ENCODE measurements around the gene NPRL2. TPM values are rescaled to one million over a fixed set of nuclear protein-coding genes. Genes with fewer than 3 reads are reported as not detected.

Gene NPRL2
- total and polyA plus RNA-seq, 2 of the 13 experiments (the other 11 are each of a cell fraction or from before 2014, with no cell fraction given) = 30.6 to 51.4 TPM

DNA sequence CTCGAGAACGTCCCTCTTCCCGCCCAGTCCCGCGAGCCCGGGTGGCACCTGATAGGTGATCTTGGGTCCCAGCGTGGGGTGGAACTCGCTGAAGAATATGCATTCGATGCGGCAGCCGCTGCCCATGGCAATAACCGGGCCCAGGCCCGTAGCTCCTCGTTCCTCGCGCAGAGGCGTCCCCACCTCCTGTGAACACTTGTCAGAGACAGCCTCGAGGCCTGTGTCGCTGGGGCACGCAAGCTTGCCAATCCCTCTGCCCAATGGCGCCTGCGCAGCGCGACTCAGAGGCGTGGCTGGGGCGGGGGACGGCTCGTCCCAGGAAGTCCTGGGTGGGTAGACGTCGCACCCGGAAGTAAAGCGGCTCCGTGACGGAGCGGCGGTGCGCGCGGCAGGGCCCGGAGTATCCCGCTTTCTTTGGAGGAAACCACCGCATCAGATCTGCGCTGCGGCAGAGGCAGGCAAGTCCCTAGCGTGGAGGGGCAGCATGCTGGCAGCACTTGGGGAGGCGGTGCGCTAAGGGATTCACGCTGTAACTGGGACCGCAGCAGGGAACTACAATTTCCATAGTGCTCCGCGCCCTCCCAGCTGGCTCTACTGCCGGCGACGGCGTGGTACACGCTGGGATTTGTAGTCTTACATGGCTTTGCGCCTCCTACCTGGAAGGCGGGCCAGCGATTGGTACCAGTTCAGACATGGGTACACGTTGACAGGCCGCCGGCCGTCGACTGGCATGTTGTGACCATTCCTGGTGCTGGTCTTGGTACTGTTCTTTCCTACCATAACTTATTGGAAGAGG is at the start of gene NPRL2, which contains the start of gene CYB561D2 (continued):
- TF ChIP-seq SNAI1 (CRISPR knock-in tag; IDR thresholded peaks at IDR 0.05; ENCODE audit: borderline replicate concordance) (peak; percentile 88; the same call in 1 of the 2 replicates), MYC (CRISPR knock-in tag; IDR thresholded peaks at IDR 0.05; ENCODE audit: borderline replicate concordance) (peak; percentile 87), HNF4A (CRISPR knock-in tag; IDR thresholded peaks at IDR 0.05) (no peak), ZNF816 (CRISPR knock-in tag; IDR thresholded peaks at IDR 0.05; ENCODE audit: borderline replicate concordance) (peak; percentile 84; the same call in 1 of the 2 replicates), STAT5B (CRISPR knock-in tag; IDR thresholded peaks at IDR 0.05) (0 out of 2 replicates have a peak, but pooled peaks have one; percentile 13), JARID2 (CRISPR knock-in tag; IDR thresholded peaks at IDR 0.05; ENCODE audit: insufficient replicate concordance) (no peak), MXD4 (CRISPR knock-in tag; IDR thresholded peaks at IDR 0.05) (peak; percentile 94), NFKBIZ (CRISPR knock-in tag; IDR thresholded peaks at IDR 0.05) (peak; percentile 88), ZNF501 (CRISPR knock-in tag; IDR thresholded peaks at IDR 0.05) (peak; percentile 98), REL (CRISPR knock-in tag; conservative IDR thresholded peaks at IDR 0.05) (peak; percentile 92), ZNF577 (CRISPR knock-in tag; IDR thresholded peaks at IDR 0.05; ENCODE audit: borderline replicate concordance, low read depth) (peak; percentile 96; the same call in 1 of the 2 replicates), ZNF709 (CRISPR knock-in tag; IDR thresholded peaks at IDR 0.05) (peak; percentile 79), ZBTB3 (CRISPR knock-in tag; IDR thresholded peaks at IDR 0.05; ENCODE audit: borderline replicate concordance, low read depth) (0 out of 2 replicates have a peak, but pooled peaks have one; percentile 68), RNF2 (conservative IDR thresholded peaks at IDR 0.05; ENCODE audit: low read depth) (peak; percentile 99)
- TF ChIP-seq, protein P1, sequence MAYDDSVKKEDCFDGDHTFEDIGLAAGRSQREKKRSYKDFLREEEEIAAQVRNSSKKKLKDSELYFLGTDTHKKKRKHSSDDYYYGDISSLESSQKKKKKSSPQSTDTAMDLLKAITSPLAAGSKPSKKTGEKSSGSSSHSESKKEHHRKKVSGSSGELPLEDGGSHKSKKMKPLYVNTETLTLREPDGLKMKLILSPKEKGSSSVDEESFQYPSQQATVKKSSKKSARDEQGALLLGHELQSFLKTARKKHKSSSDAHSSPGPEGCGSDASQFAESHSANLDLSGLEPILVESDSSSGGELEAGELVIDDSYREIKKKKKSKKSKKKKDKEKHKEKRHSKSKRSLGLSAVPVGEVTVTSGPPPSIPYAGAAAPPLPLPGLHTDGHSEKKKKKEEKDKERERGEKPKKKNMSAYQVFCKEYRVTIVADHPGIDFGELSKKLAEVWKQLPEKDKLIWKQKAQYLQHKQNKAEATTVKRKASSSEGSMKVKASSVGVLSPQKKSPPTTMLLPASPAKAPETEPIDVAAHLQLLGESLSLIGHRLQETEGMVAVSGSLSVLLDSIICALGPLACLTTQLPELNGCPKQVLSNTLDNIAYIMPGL (CRISPR knock-in tag; IDR thresholded peaks at IDR 0.05; ENCODE audit: borderline replicate concordance in 1 of 2, low read depth in 1 of 2) = peak; percentile 53 to 80; a peak in 2 of 4 replicates
- TF ChIP-seq, protein P2, sequence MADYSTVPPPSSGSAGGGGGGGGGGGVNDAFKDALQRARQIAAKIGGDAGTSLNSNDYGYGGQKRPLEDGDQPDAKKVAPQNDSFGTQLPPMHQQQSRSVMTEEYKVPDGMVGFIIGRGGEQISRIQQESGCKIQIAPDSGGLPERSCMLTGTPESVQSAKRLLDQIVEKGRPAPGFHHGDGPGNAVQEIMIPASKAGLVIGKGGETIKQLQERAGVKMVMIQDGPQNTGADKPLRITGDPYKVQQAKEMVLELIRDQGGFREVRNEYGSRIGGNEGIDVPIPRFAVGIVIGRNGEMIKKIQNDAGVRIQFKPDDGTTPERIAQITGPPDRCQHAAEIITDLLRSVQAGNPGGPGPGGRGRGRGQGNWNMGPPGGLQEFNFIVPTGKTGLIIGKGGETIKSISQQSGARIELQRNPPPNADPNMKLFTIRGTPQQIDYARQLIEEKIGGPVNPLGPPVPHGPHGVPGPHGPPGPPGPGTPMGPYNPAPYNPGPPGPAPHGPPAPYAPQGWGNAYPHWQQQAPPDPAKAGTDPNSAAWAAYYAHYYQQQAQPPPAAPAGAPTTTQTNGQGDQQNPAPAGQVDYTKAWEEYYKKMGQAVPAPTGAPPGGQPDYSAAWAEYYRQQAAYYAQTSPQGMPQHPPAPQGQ (CRISPR knock-in tag; IDR thresholded peaks at IDR 0.05; ENCODE audit: borderline replicate concordance) = no peak
- TF ChIP-seq, protein P3, sequence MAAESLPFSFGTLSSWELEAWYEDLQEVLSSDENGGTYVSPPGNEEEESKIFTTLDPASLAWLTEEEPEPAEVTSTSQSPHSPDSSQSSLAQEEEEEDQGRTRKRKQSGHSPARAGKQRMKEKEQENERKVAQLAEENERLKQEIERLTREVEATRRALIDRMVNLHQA (CRISPR knock-in tag; IDR thresholded peaks at IDR 0.05) = 0 out of 2 replicates have a peak, but pooled peaks have one; percentile 26
- TF ChIP-seq, protein P4, sequence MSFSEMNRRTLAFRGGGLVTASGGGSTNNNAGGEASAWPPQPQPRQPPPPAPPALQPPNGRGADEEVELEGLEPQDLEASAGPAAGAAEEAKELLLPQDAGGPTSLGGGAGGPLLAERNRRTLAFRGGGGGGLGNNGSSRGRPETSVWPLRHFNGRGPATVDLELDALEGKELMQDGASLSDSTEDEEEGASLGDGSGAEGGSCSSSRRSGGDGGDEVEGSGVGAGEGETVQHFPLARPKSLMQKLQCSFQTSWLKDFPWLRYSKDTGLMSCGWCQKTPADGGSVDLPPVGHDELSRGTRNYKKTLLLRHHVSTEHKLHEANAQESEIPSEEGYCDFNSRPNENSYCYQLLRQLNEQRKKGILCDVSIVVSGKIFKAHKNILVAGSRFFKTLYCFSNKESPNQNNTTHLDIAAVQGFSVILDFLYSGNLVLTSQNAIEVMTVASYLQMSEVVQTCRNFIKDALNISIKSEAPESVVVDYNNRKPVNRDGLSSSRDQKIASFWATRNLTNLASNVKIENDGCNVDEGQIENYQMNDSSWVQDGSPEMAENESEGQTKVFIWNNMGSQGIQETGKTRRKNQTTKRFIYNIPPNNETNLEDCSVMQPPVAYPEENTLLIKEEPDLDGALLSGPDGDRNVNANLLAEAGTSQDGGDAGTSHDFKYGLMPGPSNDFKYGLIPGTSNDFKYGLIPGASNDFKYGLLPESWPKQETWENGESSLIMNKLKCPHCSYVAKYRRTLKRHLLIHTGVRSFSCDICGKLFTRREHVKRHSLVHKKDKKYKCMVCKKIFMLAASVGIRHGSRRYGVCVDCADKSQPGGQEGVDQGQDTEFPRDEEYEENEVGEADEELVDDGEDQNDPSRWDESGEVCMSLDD (CRISPR knock-in tag; IDR thresholded peaks at IDR 0.05; ENCODE audit: borderline replicate concordance) = peak; percentile 79

Data from HepG2 (cell line).